Heart right ventricle (tissue), 16 donors: ENCODE results near the gene CD207. TPM values are rescaled to one million over a fixed set of nuclear protein-coding genes. Genes with fewer than 3 reads are reported as not detected.

Experiments used
- ATAC-seq, 8 donors: fragments of 200-7000 bp; cut with Tn5 transposase; one replicate each; pipeline ENCODE4 v1.9.1; 2020; ENCODE audit warnings: mild to moderate bottlenecking in 8 of 8, moderate library complexity in 8 of 8, moderate number of reproducible peaks in 1 of 8
- DNase-seq, 2 donors: peaks; one replicate each; pipeline ENCODE4 v3.0.0-alpha.2; 2020
- H3K27ac ChIP-seq, 10 donors: fragments of 200-600 bp; sonication (generic) in 2 of 10; one replicate each; pipeline versions ENCODE4 v1.5.0 to v1.8.0; 2020 to 2022; ENCODE audit warnings: mild to moderate bottlenecking in 3 of 10
- H3K27me3 ChIP-seq, 7 donors: fragments of 200-600 bp; one replicate each; pipeline ENCODE4 v1.8.0; 2021 to 2022; ENCODE audit warnings: mild to moderate bottlenecking in 2 of 7
- H3K36me3 ChIP-seq, 9 donors: fragments of 200-600 bp; sonication (generic) in 1 of 9; one replicate each; pipeline versions ENCODE4 v1.5.0 to v1.8.0; 2020 to 2022; ENCODE audit warnings: mild to moderate bottlenecking in 2 of 9
- H3K4me1 ChIP-seq, 9 donors: fragments of 200-600 bp; sonication (generic) in 1 of 9; one replicate each; pipeline versions ENCODE4 v1.5.0 to v1.8.0; 2020 to 2022; ENCODE audit warnings: mild to moderate bottlenecking in 4 of 9
- H3K4me3 ChIP-seq, 10 donors: fragments of 200-600 bp; sonication (generic) in 2 of 10; one replicate each; pipeline versions ENCODE4 v1.5.0 to v1.8.0; 2020 to 2022; ENCODE audit warnings: mild to moderate bottlenecking in 7 of 10, moderate library complexity in 2 of 10
- H3K9me3 ChIP-seq, 11 donors: fragments of 200-600 bp in 10 of 11; sonication (generic) in 2 of 11; one replicate each; pipeline versions ENCODE4 v1.5.0 to v1.8.0; 2013 to 2022; ENCODE audit warnings: mild to moderate bottlenecking in 2 of 11, control low read depth in 1 of 11, moderate library complexity in 1 of 11
- CTCF ChIP-seq, 9 donors: fragments of 200-600 bp; sonication (generic) in 2 of 9; IDR thresholded peaks; one replicate each; pipeline versions ENCODE4 v1.5.0 to v1.8.0; 2021 to 2022; ENCODE audit warnings: antibody characterized with exemption in 9 of 9, mild to moderate bottlenecking in 5 of 9, moderate library complexity in 1 of 9
- WGBS, 2 donors: extraction: QIAGEN DNeasy Blood & Tissue Kit; methylation state at CpG; one replicate each; pipeline ENCODE4 v1.1.7; 2013; ENCODE audit warnings: inconsistent platforms in 1 of 2; 5-methylcytosine and 5-hydroxymethylcytosine counted together
- intact Hi-C, 10 donors: fragments of 100-400 bp; cut with DNase I; formaldehyde crosslinking; loops; one replicate each; pipeline versions ENCODE4 v1.11.1 to v1.14.2; 2022
- polyA plus RNA-seq, 2 donors: library from polyadenylated mRNA; stranded (reverse); fragments of 200-250 nt; gene quantifications; one replicate each; pipeline ENCODE4 v1.2.3, GENCODE V29; 2013
- total RNA-seq, 10 donors: library from RNA; stranded (reverse); fragmentation: NEBNext Ultra II Directional in 3 of 10; extraction: Animal tissue kit (Norgen Biotek cat#: 25700) in 3 of 10; gene quantifications; one replicate each; pipeline versions ENCODE4 v1.2.1 to v1.2.4, GENCODE V29; 2021 to 2023
- donor health status: Arrhythmogenic right ventricular cardiomyopathy.
- donor health status: ischemic (EF 13 %, LVEDD 7.1; RV severe dilation, severe dysfunction).
- donor health status: healthy with polysubstance abuse.
- donor health status: DM: no; HTN: yes; CAD: no.
- donor health status: DM: no; HTN: no; CAD: no.
- donor health status: ischemic (EF 25% LVEDD 6.9; RV normal size, moderate dysfunction).
- donor health status: ischemic (EF 25% LVEDD 5.7; RV mildly dilated, moderate dysfunction).
- donor health status: healthy.
- donor health status: DM: yes; HTN: yes; CAD: no.
- donor health status: Ischemic cardiomyopathy.
- donor health status: ischemic (EF 35%, LVEDD 5.7; RV mildly dilated, moderate dysfunction).
- donor health status: nonischemic (EF 11% LVEDD 7.7; RV severe dilation, severe dysfunction).
- donor health status: DM: yes; HTN: yes; CAD: no.
- donor health status: PGD.
- donor health status: ischemic (EF 29% LVEDD 5.4; RV normal size, mild dysfunction).
- donor health status: nonischemic (EF 23%, LVEDD 6.1; RV moderate dilation, normal function).

Gene CD207
- total and polyA plus RNA-seq, 12 donors: 0.03 to 1.1 (median 0.38) TPM; not detected in 5

- WGBS, 2 donors: 46 to 71% methylated on average over 1 of the region's 1 CpG
- no peak for TF ChIP-seq CTCF (IDR thresholded peaks at IDR 0.05)
- Histone ChIP-seq H3K9me3 (no peaks in the 10 kb centered on the region), H3K27me3 (peaks cover 0 to 4% (median 0%) of the 10 kb centered on the region in 7 donors), H3K27ac (peak overlapping the region in 3 of 10 donors; percentile 34 to 58 (median 53)), H3K4me1 (peaks cover 0 to 47% (median 34%) of the 10 kb centered on the region in 9 donors), H3K4me3 (no peak overlapping the region), H3K36me3 (no peaks in the 10 kb centered on the region)
- ATAC-seq (peak in 2 of 8 donors; percentile 10 to 23), DNase-seq (no peak)
- intact Hi-C loops: no loop called here
These were observed 5.7 kb downstream of the CD207 start for GRCh38 chr2:70829916-70830315.

- TF ChIP-seq CTCF (IDR thresholded peaks at IDR 0.05): no peak
- WGBS, 2 donors: 53 to 70% methylated on average over 6 of the region's 6 CpGs
- H3K27ac ChIP-seq: peak overlapping the region in 6 of 10 donors; percentile 15 to 58 (median 30)
- DNase-seq (peak in 1 of 2 donors; percentile 22), ATAC-seq (peak; percentile 44 to 74 (median 53))
- H3K9me3 ChIP-seq: no peaks in the 10 kb centered on the region
- no peaks in the 10 kb centered on the region for H3K36me3 ChIP-seq
- H3K4me1 ChIP-seq: peaks cover 0 to 47% (median 34%) of the 10 kb centered on the region in 9 donors
- no peak overlapping the region for H3K4me3 ChIP-seq
- peaks cover 0 to 3% (median 0%) of the 10 kb centered on the region in 7 donors for H3K27me3 ChIP-seq
- intact Hi-C loops: no loop called here
These were observed 6.4 kb downstream of the CD207 start for GRCh38 chr2:70828914-70829824.

- 79 to 85% methylated on average over 5 of the region's 5 CpGs for WGBS, 2 donors
- no peak for ATAC-seq
- no peak for TF ChIP-seq CTCF (IDR thresholded peaks at IDR 0.05)
- Histone ChIP-seq H3K36me3 (no peaks in the 10 kb centered on the region), H3K27ac (peak overlapping the region in 5 of 10 donors; percentile 9 to 53 (median 20)), H3K27me3 (no peaks in the 10 kb centered on the region), H3K4me1 (peaks cover 0 to 47% (median 34%) of the 10 kb centered on the region in 9 donors), H3K4me3 (no peak overlapping the region), H3K9me3 (no peaks in the 10 kb centered on the region)
- intact Hi-C loops: no loop called here
- DNase-seq: no peak
These were observed 7.5 kb downstream of the CD207 start for GRCh38 chr2:70828115-70828514.

GRCh38 chr2:70827388-70827787, 8.2 kb downstream of the CD207 start:
- ATAC-seq (no peak), DNase-seq (no peak)
- no peaks in the 10 kb centered on the region for H3K9me3 ChIP-seq
- no peaks in the 10 kb centered on the region for H3K27me3 ChIP-seq
- H3K27ac ChIP-seq: peak overlapping the region in 1 of 10 donors; percentile 32
- H3K36me3 ChIP-seq: no peaks in the 10 kb centered on the region
- 79 to 84% methylated on average over 5 of the region's 5 CpGs for WGBS, 2 donors
- intact Hi-C loops: no loop called here
- peaks cover 0 to 44% (median 34%) of the 10 kb centered on the region in 9 donors for H3K4me1 ChIP-seq
- H3K4me3 ChIP-seq: no peak overlapping the region
- no peak for TF ChIP-seq CTCF (IDR thresholded peaks at IDR 0.05)
